GM19238 (cell line): ENCODE results near the gene PNMT.

Experiments used
- DNase-seq: peaks from one replicate; pipeline ENCODE4 v3.0.0; 2011; ENCODE audit warnings: low spot score; ENCODE audit not compliant: insufficient read length

Gene PNMT

GRCh38 chr17:39653662-39654331 is 14.5 kb upstream of the PNMT start:
- DNase-seq: peak; percentile 89

DNA sequence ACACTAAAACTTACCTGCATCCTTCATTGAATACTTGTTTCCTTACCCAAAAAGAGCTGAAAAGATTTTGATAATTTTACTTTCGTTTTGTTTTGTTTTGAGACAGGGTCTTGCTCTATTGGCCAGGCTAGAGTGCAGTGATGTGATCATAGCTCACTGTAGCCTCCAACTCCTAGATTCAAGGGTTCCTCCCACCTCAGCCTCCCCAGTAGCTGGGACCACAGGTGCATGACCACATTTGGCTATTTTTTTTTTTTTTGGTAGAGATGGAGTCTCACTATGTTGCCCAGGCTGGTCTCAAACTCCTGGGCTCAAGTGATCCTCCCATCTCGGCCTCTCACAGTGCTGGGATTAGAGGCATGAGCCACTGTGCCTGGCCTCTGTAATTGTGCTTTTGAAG is 13.1 kb upstream of the PNMT start:
- no peak for DNase-seq

DNA sequence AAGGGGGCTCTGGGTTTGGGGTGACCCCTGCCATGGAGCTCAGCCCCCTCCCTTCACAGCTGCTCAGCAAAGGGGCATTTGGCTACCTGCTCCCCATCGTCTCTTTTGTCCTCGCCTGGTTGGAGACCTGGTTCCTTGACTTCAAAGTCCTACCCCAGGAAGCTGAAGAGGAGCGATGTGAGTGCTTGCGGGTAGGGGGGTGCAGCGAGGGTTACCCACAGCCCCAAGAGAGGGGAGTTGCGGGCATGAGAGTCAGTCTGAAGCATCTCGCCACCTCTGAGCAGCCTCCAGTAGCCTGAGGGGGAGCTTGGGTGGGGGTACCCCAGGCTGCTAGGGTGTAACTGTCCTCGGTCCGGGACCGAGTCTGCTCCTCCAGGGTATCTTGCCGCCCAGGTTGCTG is 9.9 kb upstream of the PNMT start:
- DNase-seq: no peak

- DNase-seq: no peak
Measured at GRCh38 chr17:39658760-39659159, 9.5 kb upstream of the PNMT start.

DNA sequence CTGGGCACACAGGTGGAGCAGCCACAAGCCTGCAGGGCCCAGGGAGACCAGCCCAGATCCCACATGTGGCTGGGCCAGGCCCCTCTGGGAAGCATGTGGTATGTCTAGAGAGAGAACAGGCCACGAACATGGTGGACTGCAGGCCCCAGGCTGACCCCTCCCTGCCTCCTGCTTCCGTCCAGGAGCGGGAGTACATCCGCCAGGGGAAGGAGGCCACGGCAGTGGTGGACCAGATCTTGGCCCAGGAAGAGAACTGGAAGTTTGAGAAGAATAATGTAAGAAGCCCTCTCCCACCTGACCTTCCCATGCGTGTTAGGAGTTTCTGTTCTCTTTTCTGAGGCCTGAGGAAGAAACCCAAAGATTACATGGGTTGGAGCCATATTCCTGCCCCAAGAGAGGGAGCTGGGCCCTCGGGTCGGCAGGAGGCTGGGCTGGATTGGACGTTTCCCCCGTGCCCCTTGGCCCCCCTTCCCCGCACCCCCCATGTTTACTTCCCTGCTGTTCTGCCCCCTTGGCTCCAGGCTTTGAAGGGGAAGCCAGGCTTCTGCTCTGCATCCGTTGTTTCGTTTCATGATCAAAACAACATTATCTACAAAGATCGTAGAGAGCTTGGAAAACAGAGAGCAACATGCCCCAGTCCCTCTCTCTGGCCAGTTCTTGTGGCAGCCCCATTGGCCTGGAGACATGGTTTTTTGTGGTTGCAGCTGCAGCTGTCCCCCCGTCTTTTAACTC is 8.8 kb upstream of the PNMT start:
- no peak for DNase-seq

DNA sequence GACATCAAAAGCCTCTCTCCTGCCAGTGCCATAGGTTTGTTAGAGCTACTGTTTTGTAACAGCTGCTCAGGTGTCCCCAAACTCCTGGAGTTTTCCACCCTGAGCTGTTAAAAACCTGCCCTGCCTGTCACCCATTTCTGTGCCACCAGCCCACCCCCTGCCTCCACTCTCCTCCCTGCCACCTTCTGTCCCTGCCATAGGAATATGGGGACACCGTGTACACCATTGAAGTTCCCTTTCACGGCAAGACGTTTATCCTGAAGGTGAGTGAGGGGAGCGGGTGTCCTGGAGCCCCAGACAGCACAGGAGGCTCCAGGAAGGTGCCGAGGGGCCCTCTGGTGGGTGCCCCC is 8.3 kb upstream of the PNMT start:
- DNase-seq: no peak

- no peak for DNase-seq
Measured at GRCh38 chr17:39660397-39661385, 7.6 kb upstream of the PNMT start.

GRCh38 chr17:39661744-39662541 is 6.3 kb upstream of the PNMT start:
- DNase-seq: no peak

DNA sequence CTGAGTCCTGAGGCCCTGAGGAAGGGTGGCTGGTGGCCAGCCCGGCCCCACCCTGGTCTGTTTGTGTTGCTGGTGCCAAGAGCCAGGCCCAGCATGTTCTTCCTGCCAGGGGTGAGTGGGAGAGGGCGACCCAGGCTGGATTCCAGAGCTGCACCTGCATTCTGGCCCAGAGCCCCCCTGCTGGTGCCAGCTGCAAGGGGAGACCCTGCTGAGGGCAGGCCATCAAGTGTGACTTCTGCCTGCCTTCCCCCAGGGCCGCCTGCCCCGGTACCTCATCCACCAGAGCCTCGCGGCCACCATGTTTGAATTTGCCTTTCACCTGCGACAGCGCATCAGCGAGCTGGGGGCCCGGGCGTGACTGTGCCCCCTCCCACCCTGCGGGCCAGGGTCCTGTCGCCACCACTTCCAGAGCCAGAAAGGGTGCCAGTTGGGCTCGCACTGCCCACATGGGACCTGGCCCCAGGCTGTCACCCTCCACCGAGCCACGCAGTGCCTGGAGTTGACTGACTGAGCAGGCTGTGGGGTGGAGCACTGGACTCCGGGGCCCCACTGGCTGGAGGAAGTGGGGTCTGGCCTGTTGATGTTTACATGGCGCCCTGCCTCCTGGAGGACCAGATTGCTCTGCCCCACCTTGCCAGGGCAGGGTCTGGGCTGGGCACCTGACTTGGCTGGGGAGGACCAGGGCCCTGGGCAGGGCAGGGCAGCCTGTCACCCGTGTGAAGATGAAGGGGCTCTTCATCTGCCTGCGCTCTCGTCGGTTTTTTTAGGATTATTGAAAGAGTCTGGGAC is 5.5 kb upstream of the PNMT start:
- DNase-seq: no peak

GRCh38 chr17:39663340-39663687 is 4.9 kb upstream of the PNMT start:
- no peak for DNase-seq

GRCh38 chr17:39663688-39664580 is 4.3 kb upstream of the PNMT start:
- DNase-seq: no peak

DNA sequence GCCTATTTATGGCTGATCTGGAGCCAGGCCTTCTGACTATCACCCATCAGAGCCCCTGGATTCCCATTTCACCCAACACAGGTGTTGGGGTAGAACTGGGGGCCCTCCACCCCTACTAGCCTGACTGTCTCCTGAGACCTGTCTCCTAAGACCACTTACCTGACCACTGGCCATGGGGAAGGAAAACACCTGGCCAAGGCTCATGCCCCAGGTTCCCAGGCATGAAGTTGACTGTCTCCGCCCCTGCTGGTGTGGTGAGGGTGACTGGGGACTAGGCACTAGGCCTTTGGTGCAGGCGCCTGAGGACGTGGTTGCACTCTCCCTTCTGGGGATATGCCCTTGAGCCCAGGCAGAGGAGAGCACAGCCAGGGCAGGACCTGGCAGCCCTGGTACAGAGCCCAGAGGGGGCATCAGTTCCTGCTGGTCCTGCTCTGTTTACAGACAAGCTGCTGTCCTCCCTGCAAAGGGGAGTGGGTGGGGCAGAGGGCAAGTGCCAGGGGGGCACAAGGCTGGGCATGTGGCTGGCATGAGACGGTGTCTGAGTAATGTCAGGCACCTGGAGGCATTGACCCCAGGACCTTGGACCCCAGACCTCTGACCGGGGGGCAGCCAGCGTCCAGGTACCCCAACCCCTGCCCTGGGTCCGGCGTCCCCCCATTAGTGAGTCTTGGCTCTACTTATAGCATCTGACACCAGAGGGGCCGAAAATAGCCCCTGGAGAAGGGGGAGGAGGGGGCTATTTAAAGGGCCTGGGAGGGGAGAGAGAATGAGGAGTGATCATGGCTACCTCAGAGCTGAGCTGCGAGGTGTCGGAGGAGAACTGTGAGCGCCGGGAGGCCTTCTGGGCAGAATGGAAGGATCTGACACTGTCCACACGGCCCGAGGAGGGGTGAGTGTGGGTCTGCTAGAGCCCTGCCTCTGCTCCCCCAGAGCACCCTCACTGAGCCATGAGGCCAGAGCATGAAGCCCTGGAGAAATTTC is 3.4 kb upstream of the PNMT start, which contains the start of gene TCAP:
Gene TCAP, plus strand, starts transcription at position 769 of the 981 bp plus-strand sequence. Its CDS starts 11 bp downstream, at position 780.
- no peak for DNase-seq

GRCh38 chr17:39665642-39666224 is 2.5 kb upstream of the PNMT start:
- no peak for DNase-seq

GRCh38 chr17:39666231-39666600 is 2.0 kb upstream of the PNMT start:
- no peak for DNase-seq

DNA sequence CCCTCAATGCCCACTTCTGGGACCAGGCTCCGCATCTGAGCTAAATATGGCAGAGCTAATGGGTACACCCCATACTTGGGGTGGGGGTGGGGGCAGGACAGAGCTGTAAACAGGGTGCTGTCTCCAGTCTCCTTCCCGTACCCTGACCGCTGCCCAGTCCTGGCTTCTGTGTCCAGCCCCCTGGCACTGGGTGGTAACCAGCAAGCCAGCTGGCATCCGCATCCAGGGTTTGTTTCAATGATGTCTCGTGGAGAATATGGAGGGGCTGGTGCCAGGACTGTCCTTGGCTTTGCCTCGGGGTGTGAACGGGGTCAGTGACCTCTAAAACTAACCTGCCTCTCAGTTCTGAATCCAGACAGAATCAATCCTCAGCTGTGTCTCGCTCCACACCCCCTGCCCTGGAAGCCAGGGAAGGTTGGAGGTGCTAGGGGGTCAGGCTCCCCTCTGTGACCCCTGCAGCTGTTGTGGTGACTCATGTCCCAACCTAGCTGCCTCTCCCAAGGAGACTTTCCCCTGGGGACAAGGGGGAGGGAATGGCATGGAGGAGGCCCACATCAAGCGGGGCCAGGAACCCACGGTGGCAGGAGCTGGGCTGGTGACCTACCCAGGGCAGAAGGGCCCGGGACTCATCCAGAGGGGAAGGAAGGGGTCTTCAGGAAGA is 1.5 kb upstream of the PNMT start:
- no peak for DNase-seq

DNA sequence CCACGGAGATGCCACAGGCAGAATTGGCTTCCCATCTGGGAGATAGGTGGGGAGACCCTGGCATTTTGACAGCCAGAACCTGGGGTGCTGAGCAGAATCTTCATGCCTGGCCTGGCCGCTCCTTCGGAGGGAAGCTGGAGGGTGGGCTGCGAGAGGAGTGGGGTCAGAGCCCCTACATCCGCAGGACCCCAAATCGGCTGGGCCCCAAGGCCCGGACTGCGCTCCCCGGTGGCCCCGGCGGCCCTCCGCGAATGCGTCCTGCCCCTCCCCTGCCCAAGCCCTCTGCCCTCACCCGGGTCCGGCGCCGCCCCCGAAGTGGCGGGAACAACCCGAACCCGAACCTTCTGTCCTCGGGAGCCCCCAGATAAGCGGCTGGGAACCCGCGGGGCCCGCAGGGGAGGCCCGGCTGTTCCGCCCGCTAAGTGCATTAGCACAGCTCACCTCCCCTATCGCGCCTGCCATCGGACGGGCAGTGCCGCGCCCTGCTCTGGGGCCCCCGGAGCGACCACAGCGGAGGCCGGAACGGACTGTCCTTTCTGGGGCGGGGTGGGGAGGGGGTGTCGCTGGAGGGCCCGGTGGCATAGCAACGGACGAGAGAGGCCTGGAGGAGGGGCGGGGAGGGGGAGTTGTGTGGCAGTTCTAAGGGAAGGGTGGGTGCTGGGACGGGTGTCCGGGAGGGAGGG is 850 bp upstream of the PNMT start:
- DNase-seq: no peak
